OCI-LY3 (cell line): ENCODE measurements around the gene UNC13B.
A peak's percentile ranks its signal among the peaks of the same experiment; 100 is the strongest.

Source experiments
- H2AFZ ChIP-seq: fragments of 200-600, 300-600 bp; shearing (Covaris generic); 2 replicates; pipeline ENCODE4 v1.6.0; 2014; ENCODE audit warnings: antibody characterized with exemption, low read depth, low read length
- H3K27ac ChIP-seq: fragments of 200-600, 300-600 bp; sonication (generic); 2 replicates; pipeline ENCODE4 v1.5.1; 2014; ENCODE audit warnings: mild to moderate bottlenecking, low read length, moderate library complexity, mixed read lengths
- H3K27me3 ChIP-seq: fragments of 200-600, 300-600 bp; sonication (generic); 2 replicates; pipeline ENCODE4 v1.6.1; 2014; ENCODE audit warnings: low read depth, low read length, mixed read lengths
- H3K36me3 ChIP-seq: fragments of 200-600, 300-600 bp; sonication (generic); replicated peaks from 2 replicates; pipeline ENCODE3; 2014; ENCODE audit warnings: low read depth, low read length, mixed read lengths
- H3K4me1 ChIP-seq: fragments of 300-600, 200-600 bp; sonication (generic); 2 replicates; pipeline ENCODE4 v1.6.1; 2014; ENCODE audit warnings: low read length, mixed read lengths
- H3K4me2 ChIP-seq: fragments of 200-600, 300-600 bp; sonication (generic); 2 replicates; pipeline ENCODE4 v1.6.1; 2014; ENCODE audit warnings: low read length, mixed read lengths
- H3K4me3 ChIP-seq: fragments of 300-600, 200-600 bp; sonication (generic); 2 replicates; pipeline ENCODE4 v1.5.1; 2014; ENCODE audit warnings: antibody characterized with exemption, mild to moderate bottlenecking, low read length, moderate library complexity
- H3K79me2 ChIP-seq: fragments of 300-600, 200-600 bp; shearing (Covaris generic); 2 replicates; pipeline ENCODE4 v1.6.1; 2014; ENCODE audit warnings: mild to moderate bottlenecking, low read length, mixed read lengths
- H3K9ac ChIP-seq: fragments of 300-600, 200-600 bp; shearing (Covaris generic); 2 replicates; pipeline ENCODE4 v1.6.0; 2014; ENCODE audit warnings: mild to moderate bottlenecking, low read length, moderate library complexity
- H3K9me3 ChIP-seq: fragments of 200-600, 300-600 bp; shearing (Covaris generic); 2 replicates; pipeline ENCODE4 v1.6.1; 2014; ENCODE audit warnings: low read length, mixed read lengths; ENCODE audit not compliant: insufficient read depth
- H4K20me1 ChIP-seq: fragments of 200-600, 300-600 bp; sonication (generic); 2 replicates; pipeline ENCODE4 v1.6.1; 2016; ENCODE audit warnings: low read length, mixed read lengths; ENCODE audit not compliant: insufficient read depth
- EZH2phosphoT487 ChIP-seq: fragments of 200-600 bp; shearing (Covaris generic); IDR thresholded peaks from 2 replicates; pipeline ENCODE4 v1.6.1; 2018; ENCODE audit warnings: antibody characterized with exemption, mixed run types, low read depth
- TF ChIP-seq, protein P1 (sequence below): fragments of 200-600, 300-600 bp; sonication (generic); IDR thresholded peaks from 2 replicates; pipeline ENCODE4 v1.5.1; 2014; ENCODE audit warnings: antibody characterized with exemption, low read length, low read depth

Gene UNC13B

DNA sequence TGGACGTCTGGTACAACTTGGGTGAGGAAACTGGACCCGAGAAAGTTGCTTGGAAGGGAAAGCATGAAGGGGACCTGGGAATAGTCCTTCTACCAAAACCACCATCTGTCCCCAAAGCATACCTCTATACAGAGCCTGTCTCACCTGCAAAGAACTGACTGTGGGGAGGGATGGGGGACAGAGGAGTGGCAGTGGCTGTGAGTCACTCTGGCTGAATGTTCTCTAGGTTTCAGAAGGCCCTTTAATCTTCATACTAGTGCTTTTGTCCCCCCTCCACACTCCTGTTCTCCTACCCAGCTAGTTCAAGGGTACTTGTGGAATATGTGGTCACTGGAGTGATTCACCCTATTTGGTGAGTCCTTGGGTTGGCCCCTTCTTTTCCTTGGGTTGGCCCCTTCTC is 218.8 kb downstream of the UNC13B start:
- TF ChIP-seq, protein P1, sequence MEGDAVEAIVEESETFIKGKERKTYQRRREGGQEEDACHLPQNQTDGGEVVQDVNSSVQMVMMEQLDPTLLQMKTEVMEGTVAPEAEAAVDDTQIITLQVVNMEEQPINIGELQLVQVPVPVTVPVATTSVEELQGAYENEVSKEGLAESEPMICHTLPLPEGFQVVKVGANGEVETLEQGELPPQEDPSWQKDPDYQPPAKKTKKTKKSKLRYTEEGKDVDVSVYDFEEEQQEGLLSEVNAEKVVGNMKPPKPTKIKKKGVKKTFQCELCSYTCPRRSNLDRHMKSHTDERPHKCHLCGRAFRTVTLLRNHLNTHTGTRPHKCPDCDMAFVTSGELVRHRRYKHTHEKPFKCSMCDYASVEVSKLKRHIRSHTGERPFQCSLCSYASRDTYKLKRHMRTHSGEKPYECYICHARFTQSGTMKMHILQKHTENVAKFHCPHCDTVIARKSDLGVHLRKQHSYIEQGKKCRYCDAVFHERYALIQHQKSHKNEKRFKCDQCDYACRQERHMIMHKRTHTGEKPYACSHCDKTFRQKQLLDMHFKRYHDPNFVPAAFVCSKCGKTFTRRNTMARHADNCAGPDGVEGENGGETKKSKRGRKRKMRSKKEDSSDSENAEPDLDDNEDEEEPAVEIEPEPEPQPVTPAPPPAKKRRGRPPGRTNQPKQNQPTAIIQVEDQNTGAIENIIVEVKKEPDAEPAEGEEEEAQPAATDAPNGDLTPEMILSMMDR, result no peak
- TF ChIP-seq EZH2phosphoT487, result no peak
- Histone ChIP-seq H2AFZ (no peak overlapping the region), H4K20me1 (no peaks in the 10 kb centered on the region), H3K27me3 (no peaks in the 10 kb centered on the region; the same call in 1 of the 2 replicates), H3K9me3 (no peaks in the 10 kb centered on the region), H3K27ac (no peak overlapping the region), H3K79me2 (no peaks in the 10 kb centered on the region), H3K4me3 (no peak overlapping the region), H3K4me1 (peaks cover 15% of the 10 kb centered on the region; the same call in 1 of the 2 replicates), H3K9ac (no peak overlapping the region), H3K36me3 (no peaks in the 10 kb centered on the region), H3K4me2 (no peak overlapping the region)

DNA sequence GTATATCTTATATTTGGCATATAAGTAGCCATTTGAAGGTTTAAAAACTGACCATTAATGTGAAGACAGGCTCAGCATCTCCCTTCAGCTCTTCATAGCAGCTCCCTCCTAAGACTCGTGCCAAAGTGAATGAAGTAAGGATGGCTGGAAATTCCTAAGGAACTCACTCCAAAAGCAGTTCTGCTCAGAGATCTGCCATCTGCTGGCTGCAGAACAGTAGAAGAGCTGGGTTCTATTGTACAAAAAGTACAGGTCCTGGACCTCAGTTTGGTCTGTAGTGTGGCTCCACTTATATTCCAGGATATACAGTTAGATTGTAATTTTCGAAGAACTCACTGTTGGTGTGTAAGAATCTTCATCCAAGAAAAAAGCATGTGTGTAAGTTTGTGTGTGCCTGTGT is 223.2 kb downstream of the UNC13B start:
- Histone ChIP-seq H4K20me1 (no peaks in the 10 kb centered on the region), H3K4me3 (no peak overlapping the region), H3K27me3 (no peaks in the 10 kb centered on the region; the same call in 1 of the 2 replicates), H3K9me3 (no peaks in the 10 kb centered on the region), H3K4me2 (no peak overlapping the region), H2AFZ (no peak overlapping the region), H3K4me1 (0 out of 2 replicates have a peak, but pooled peaks cover 9% of the 10 kb centered on the region), H3K36me3 (no peaks in the 10 kb centered on the region), H3K9ac (no peak overlapping the region), H3K79me2 (no peaks in the 10 kb centered on the region), H3K27ac (no peak overlapping the region)
- TF ChIP-seq, protein P1, result peak; percentile 37
- no peak for TF ChIP-seq EZH2phosphoT487

DNA sequence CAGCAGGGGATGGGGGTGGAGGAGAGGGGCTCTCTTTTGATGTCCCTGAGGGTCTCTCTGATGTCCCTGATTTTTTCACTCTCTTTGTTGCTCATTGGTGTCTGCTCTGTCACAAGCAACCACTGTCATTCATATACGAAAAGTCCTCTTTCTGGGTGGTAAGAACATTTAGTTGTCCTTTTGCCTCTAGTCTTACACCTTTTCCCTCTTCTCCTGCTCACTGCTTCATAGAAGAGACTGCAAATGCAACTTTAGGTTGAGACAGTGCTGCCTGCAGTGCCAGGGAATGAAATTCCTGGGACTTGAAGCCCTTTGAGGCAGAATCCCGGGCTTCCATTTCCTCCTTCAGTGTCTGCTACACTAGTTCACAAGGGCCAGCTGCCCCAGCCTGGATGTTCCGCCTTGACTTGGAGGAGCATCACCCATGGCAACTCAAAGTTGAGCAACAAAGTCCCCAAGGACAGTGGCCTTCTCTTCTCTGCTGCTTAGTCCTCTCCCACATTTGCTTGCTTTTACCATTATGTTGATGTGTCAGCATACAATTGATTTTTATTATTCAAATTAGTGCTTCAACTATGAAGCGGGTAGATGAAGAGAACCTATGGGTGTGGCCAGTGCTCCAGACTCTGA is 233.4 kb downstream of the UNC13B start:
- TF ChIP-seq, protein P1, result no peak
- no peak for TF ChIP-seq EZH2phosphoT487
- H3K27ac ChIP-seq, result no peak overlapping the region
- no peaks in the 10 kb centered on the region for H3K36me3 ChIP-seq

DNA sequence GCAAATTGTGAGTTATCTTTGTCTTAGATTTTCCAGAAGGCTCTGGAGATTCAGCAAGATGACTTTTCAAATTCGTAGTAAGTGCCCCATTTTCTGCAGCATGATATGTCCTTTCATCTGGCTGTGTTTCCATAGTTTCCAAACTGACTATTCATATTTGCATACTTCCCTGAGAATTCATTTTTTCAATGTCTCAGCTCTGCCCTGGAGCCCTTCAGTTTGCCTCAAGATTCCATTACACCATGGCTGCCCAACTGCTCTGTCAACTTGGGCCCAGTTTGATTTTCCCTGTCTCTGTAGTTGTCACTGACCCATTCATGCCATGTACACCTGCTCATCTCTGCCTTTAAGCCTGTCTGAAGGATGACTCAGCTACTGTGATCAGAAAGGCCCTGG is 233.9 kb downstream of the UNC13B start:
- H3K79me2 ChIP-seq, result no peaks in the 10 kb centered on the region
- no peaks in the 10 kb centered on the region for H3K27me3 ChIP-seq
- no peaks in the 10 kb centered on the region for H4K20me1 ChIP-seq
- H3K4me1 ChIP-seq, result peaks cover 35% of the 10 kb centered on the region
- no peak overlapping the region for H2AFZ ChIP-seq
- H3K27ac ChIP-seq, result no peak overlapping the region
- H3K9me3 ChIP-seq, result no peaks in the 10 kb centered on the region
- H3K4me2 ChIP-seq, result no peak overlapping the region
- no peak overlapping the region for H3K4me3 ChIP-seq
- H3K9ac ChIP-seq, result no peak overlapping the region
- TF ChIP-seq, protein P1, result no peak
- no peak for TF ChIP-seq EZH2phosphoT487
- no peaks in the 10 kb centered on the region for H3K36me3 ChIP-seq

More for the DNA sequence above, 233.4 kb downstream of the UNC13B start:
- Histone ChIP-seq H3K4me3 (no peak overlapping the region), H3K4me1 (peaks cover 32% of the 10 kb centered on the region), H3K4me2 (no peak overlapping the region), H3K9ac (no peak overlapping the region), H3K27me3 (no peaks in the 10 kb centered on the region), H3K79me2 (no peaks in the 10 kb centered on the region), H2AFZ (no peak overlapping the region), H4K20me1 (no peaks in the 10 kb centered on the region), H3K9me3 (no peaks in the 10 kb centered on the region)
